Fibroblast of lung (primary cell): ENCODE results near the gene SSR2. TPM values are rescaled to one million over a fixed set of nuclear protein-coding genes. Genes with fewer than 3 reads are reported as not detected.
"Not testable (repeated sequence)": the region's sequence is repeated elsewhere in the genome, so short reads cannot be mapped to it uniquely, and the experiment has no call there.

Experiments used
- DNase-seq, 2 donors: peaks; one replicate each; pipeline versions ENCODE4 v3.0.0 to v3.0.0-alpha.2; 2010; ENCODE audit warnings: low read depth in 2 of 2
- H2AFZ ChIP-seq: 2 replicates; pipeline ENCODE4 v1.5.1; 2012; ENCODE audit warnings: low read length, control low read depth, inconsistent platforms
- H3K27ac ChIP-seq: 2 replicates; pipeline ENCODE4 v1.5.1; 2011; ENCODE audit warnings: low read length, control low read depth; ENCODE audit not compliant: insufficient read depth
- H3K27me3 ChIP-seq: 2 replicates; pipeline ENCODE4 v1.5.1; 2011; ENCODE audit warnings: mild to moderate bottlenecking, low read length; ENCODE audit not compliant: control insufficient read depth, insufficient read depth
- H3K36me3 ChIP-seq: 2 replicates; pipeline ENCODE4 v1.5.1; 2011; ENCODE audit warnings: low read length; ENCODE audit not compliant: control insufficient read depth, insufficient read depth
- H3K4me1 ChIP-seq: 2 replicates; pipeline ENCODE4 v1.5.1; 2011; ENCODE audit warnings: low read length; ENCODE audit not compliant: control insufficient read depth, insufficient read depth; ENCODE audit errors: extremely low read depth
- H3K4me2 ChIP-seq: 2 replicates; pipeline ENCODE4 v1.5.1; 2011; ENCODE audit warnings: low read length, control low read depth; ENCODE audit not compliant: insufficient read depth; ENCODE audit errors: extremely low read depth
- H3K4me3 ChIP-seq, 4 experiments: fragments of 200-600 bp in 1 of 4; sonication (generic) in 1 of 4; replicated peaks in 1 of 4; 2 replicates each; pipeline ENCODE4 v1.5.1; 2011 to 2016; ENCODE audit warnings: low read length in 4 of 4, low read depth in 3 of 4, mild to moderate bottlenecking in 3 of 4, control low read depth in 2 of 4, inconsistent platforms in 1 of 4, mixed read lengths in 1 of 4; ENCODE audit not compliant: insufficient read depth in 1 of 4; ENCODE audit errors: control extremely low read depth in 1 of 4
- H3K79me2 ChIP-seq: 2 replicates; pipeline ENCODE4 v1.5.1; 2012; ENCODE audit warnings: mild to moderate bottlenecking, low read length, inconsistent platforms; ENCODE audit not compliant: control insufficient read depth, insufficient read depth
- H3K9ac ChIP-seq: 2 replicates; pipeline ENCODE4 v1.5.1; 2011; ENCODE audit warnings: mild to moderate bottlenecking, low read length, control low read depth; ENCODE audit not compliant: insufficient read depth
- H3K9me3 ChIP-seq: 2 replicates; pipeline ENCODE4 v1.5.1; 2012; ENCODE audit warnings: low read depth, low read length; ENCODE audit not compliant: control insufficient read depth, insufficient read depth
- H4K20me1 ChIP-seq: 2 replicates; pipeline ENCODE4 v1.5.1; 2011; ENCODE audit warnings: low read length; ENCODE audit not compliant: control insufficient read depth, insufficient read depth; ENCODE audit errors: extremely low read depth
- EZH2 ChIP-seq: IDR thresholded peaks from 2 replicates; pipeline ENCODE4 v1.5.1; 2012; ENCODE audit warnings: low read length, control low read depth, mild to moderate bottlenecking; ENCODE audit errors: missing control alignments
- polyA plus RNA-seq, 2 donors: library from polyadenylated mRNA; depleted of rRNA in 1 of 2; stranded (reverse) in 1 of 2; unstranded in 1 of 2; fragments of >200 nt; gene quantifications; 2 replicates each; pipeline ENCODE4 v1.2.1, GENCODE V29; 2011 to 2012; ENCODE audit warnings: missing spikeins in 1 of 2
- total RNA-seq: library from RNA; depleted of rRNA; stranded (reverse); fragments of >200 nt; gene quantifications from 2 replicates; pipeline ENCODE4 v1.2.1, GENCODE V29; 2014
- TF ChIP-seq, protein P1 (sequence below), 2 donors: IDR thresholded peaks in 1 of 2; conservative IDR thresholded peaks in 1 of 2; 1 replicate in 1 of 2; 2 replicates in 1 of 2; pipeline ENCODE4 v1.5.1; 2011 to 2012; ENCODE audit warnings: low read length in 2 of 2, control low read depth in 1 of 2, inconsistent platforms in 1 of 2, low read depth in 1 of 2, mild to moderate bottlenecking in 1 of 2

SSR2 gene
- total and polyA plus RNA-seq, 2 donors (not counting 1 experiment from before 2014, with no cell fraction given) = 304 to 673 TPM

DNA sequence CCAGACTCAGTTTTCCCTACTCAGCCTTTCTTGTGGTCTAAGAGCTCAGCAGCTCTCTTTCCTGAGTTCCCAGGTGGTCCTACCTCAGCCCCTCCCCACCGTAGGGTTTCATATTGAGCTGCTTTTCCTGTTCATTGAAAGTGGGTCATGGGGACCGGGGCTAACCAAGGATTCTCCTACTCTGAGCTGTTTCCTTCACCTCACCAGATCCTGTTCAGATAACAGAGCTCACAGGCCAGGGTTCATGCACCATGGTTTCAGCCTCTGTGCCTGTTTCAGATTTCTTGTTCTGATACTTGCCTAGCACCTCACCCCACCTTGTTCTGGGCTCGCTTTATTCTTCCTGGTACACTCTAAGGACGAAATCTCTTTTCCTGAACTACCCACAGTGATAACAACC lies 24.3 kb upstream of the SSR2 start:
- Histone ChIP-seq H3K4me2 (no peak overlapping the region), H4K20me1 (no peaks in the 10 kb centered on the region), H3K9me3 (no peaks in the 10 kb centered on the region), H3K4me1 (peaks cover 2% of the 10 kb centered on the region), H3K9ac (no peak overlapping the region), H3K27ac (no peak overlapping the region), H2AFZ (no peak overlapping the region), H3K36me3 (peaks cover 5% of the 10 kb centered on the region), H3K27me3 (no peaks in the 10 kb centered on the region), H3K4me3 (no peak overlapping the region), H3K79me2 (no peaks in the 10 kb centered on the region)
- DNase-seq = no peak
- no peak for TF ChIP-seq EZH2
- TF ChIP-seq, protein P1, sequence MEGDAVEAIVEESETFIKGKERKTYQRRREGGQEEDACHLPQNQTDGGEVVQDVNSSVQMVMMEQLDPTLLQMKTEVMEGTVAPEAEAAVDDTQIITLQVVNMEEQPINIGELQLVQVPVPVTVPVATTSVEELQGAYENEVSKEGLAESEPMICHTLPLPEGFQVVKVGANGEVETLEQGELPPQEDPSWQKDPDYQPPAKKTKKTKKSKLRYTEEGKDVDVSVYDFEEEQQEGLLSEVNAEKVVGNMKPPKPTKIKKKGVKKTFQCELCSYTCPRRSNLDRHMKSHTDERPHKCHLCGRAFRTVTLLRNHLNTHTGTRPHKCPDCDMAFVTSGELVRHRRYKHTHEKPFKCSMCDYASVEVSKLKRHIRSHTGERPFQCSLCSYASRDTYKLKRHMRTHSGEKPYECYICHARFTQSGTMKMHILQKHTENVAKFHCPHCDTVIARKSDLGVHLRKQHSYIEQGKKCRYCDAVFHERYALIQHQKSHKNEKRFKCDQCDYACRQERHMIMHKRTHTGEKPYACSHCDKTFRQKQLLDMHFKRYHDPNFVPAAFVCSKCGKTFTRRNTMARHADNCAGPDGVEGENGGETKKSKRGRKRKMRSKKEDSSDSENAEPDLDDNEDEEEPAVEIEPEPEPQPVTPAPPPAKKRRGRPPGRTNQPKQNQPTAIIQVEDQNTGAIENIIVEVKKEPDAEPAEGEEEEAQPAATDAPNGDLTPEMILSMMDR (conservative IDR thresholded peaks at IDR 0.05 in 1 of 2, IDR thresholded peaks at IDR 0.05 in 1 of 2; ENCODE audit: low read depth in 1 of 2, low read length in 2 of 2) = no peak

DNA sequence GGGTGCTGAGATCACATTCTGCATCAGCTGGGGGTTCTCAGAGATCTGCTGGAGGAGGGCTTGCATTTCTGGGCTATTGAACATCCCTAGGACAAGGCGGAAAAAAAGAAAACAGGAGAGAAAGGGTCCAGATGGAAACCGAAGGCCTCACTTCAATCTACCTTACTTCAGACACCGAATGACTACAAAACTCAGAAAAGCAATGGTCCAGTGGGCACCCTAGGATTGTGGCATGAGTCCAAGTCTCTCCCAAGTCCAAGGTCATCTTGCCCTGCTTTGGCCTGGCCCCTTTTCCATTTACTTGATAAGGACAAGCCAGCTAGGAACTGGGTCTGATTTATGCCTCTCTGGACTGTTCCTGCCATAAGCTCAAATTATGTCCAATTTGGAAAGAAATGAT lies 22.1 kb upstream of the SSR2 start:
- no peak overlapping the region for H3K9ac ChIP-seq

DNA sequence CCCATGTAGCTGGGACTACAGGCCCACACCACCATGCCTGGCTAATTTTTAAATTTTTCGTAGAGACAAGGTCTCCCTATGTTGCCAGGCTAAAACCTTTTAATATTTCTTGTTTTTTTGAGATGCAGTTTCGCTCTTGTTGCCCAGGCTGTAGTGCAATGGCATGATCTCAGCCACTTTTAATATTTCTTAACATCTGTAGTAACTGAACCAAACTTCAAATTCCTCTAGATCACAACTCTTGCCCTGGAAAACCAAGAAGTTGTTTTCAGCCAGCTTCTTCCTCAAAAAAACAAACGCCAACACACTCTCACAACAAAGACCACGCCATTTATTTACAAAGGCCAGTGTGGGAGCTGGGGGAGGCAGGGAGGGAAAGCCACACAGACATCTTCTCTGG lies 14.2 kb upstream of the SSR2 start:
- not testable (repeated sequence) for H3K27me3 ChIP-seq

More for the DNA sequence above, 22.1 kb upstream of the SSR2 start:
- no peak overlapping the region for H3K4me3 ChIP-seq
- no peaks in the 10 kb centered on the region for H4K20me1 ChIP-seq
- no peaks in the 10 kb centered on the region for H3K36me3 ChIP-seq
- no peaks in the 10 kb centered on the region for H3K27me3 ChIP-seq
- no peak for DNase-seq
- no peaks in the 10 kb centered on the region for H3K79me2 ChIP-seq
- H3K27ac ChIP-seq = no peak overlapping the region
- H2AFZ ChIP-seq = no peak overlapping the region
- H3K4me1 ChIP-seq = peaks cover 2% of the 10 kb centered on the region
- H3K9me3 ChIP-seq = no peaks in the 10 kb centered on the region
- no peak overlapping the region for H3K4me2 ChIP-seq
- no peak for TF ChIP-seq EZH2
- TF ChIP-seq, protein P1 (conservative IDR thresholded peaks at IDR 0.05 in 1 of 2, IDR thresholded peaks at IDR 0.05 in 1 of 2; ENCODE audit: low read depth in 1 of 2, low read length in 2 of 2) = no peak

More for the DNA sequence above, 14.2 kb upstream of the SSR2 start:
- H2AFZ ChIP-seq, H3K9me3 ChIP-seq, H3K36me3 ChIP-seq, DNase-seq, H3K27ac ChIP-seq, H3K9ac ChIP-seq, H4K20me1 ChIP-seq, H3K79me2 ChIP-seq, H3K4me3 ChIP-seq, H3K4me1 ChIP-seq, H3K4me2 ChIP-seq: not testable (repeated sequence)
